ENCODE data around the gene ACSL5. TPM values are rescaled to one million over a fixed set of nuclear protein-coding genes. Genes with fewer than 3 reads are reported as not detected.

Gene ACSL5
- total and polyA plus RNA-seq, 10 of the 15 experiments (the other 5 are each of a cell fraction or from before 2014, with no cell fraction given) = 22.3 to 57.0 (median 46.4) TPM

- ChIA-PET SMC1A (ENCODE audit: uncharacterized antibody, unreplicated experiment) (interaction anchor here (0.8 to 1.3 kb wide), 3 partner anchors 23 to 35 kb away, joined by 3 read pairs; no protein-coding TSS in a partner anchor), POLR2A (no interaction called here), CTCF (interaction anchor here (1.0 to 1.4 kb wide), 3 partner anchors 8 to 25 kb away, joined by 3 to 4 read pairs (median 3); no protein-coding TSS in a partner anchor), RAD21 (ENCODE audit: unreplicated experiment) (no interaction called here)
- Histone ChIP-seq H2AFZ (ENCODE audit: control insufficient read depth, low read depth, low read length) (no peak overlapping the region), H3K4me1 (ENCODE audit: control insufficient read depth, insufficient read depth, low read length) (no peaks in the 10 kb centered on the region), H3K79me2 (ENCODE audit: control insufficient read depth, insufficient read depth, low read length) (no peaks in the 10 kb centered on the region), H3K27me3 (replicated peaks in 1 of 2; ENCODE audit: control insufficient read depth in 2 of 2, insufficient read depth in 2 of 2, low read length in 1 of 2) (no peaks in the 10 kb centered on the region), H3K4me2 (ENCODE audit: control insufficient read depth, insufficient read depth) (no peak overlapping the region), H4K20me1 (ENCODE audit: control insufficient read depth, insufficient read depth) (no peaks in the 10 kb centered on the region), H3K27ac (ENCODE audit: control insufficient read depth, insufficient read depth) (no peak overlapping the region), H3K4me3 (no peak overlapping the region), H3K9me3 (replicated peaks; ENCODE audit: control insufficient read depth, insufficient read depth, low read length) (no peaks in the 10 kb centered on the region; the same call in 2 of the 3 replicates), H3K36me3 (ENCODE audit: control insufficient read depth in 2 of 2, insufficient read depth in 2 of 2, low read length in 1 of 2) (peaks cover 6 to 22% of the 10 kb centered on the region in 2 experiments), H3K9ac (ENCODE audit: control insufficient read depth, insufficient read depth, low read length) (no peak overlapping the region)
- no peak for ATAC-seq
- no peak for FAIRE-seq
- in situ Hi-C loops (cut with MboI) = no loop called here
- no TSS peak for BruUV-seq (replicated peaks)
- intact Hi-C loops (cut with micrococcal nuclease; ENCODE audit: unreplicated experiment) = no loop called here
- WGBS (ENCODE audit: insufficient coverage, insufficient replicate concordance, low lambda C conversion rate, missing lambda C conversion rate) = 64% methylated on average over 2 of the region's 2 CpGs
- DNase-seq (ENCODE audit: low read depth, low spot score) = no peak
- TF ChIP-seq POLR2A (IDR thresholded peaks at IDR 0.05; ENCODE audit: low read depth, low read length) (no peak), POLR2AphosphoS2 (IDR thresholded peaks at IDR 0.05; ENCODE audit: low read depth, low read length) (no peak), RFX5 (IDR thresholded peaks at IDR 0.05; ENCODE audit: low read depth, low read length) (no peak), ETV6 (conservative IDR thresholded peaks at IDR 0.05 in 1 of 2, IDR thresholded peaks at IDR 0.05 in 1 of 2; ENCODE audit: borderline replicate concordance in 1 of 2, low read depth in 1 of 2) (no peak), ZBTB11 (CRISPR knock-in tag; IDR thresholded peaks at IDR 0.05) (no peak), PML (IDR thresholded peaks at IDR 0.05; ENCODE audit: low read length) (no peak), MEF2A (IDR thresholded peaks at IDR 0.05; ENCODE audit: insufficient read depth, low read depth, low read length) (no peak), NFXL1 (IDR thresholded peaks at IDR 0.05; ENCODE audit: borderline replicate concordance) (no peak), SREBF1 (IDR thresholded peaks at IDR 0.05; ENCODE audit: low read length) (no peak), RELA (IDR thresholded peaks at IDR 0.05; ENCODE audit: borderline replicate concordance, partially characterized antibody) (no peak), YBX1 (IDR thresholded peaks at IDR 0.05) (no peak), POU2F2 (IDR thresholded peaks at IDR 0.05; ENCODE audit: borderline replicate concordance, low read depth, low read length) (no peak), SPI1 (IDR thresholded peaks at IDR 0.05; ENCODE audit: borderline replicate concordance, insufficient read depth, low read depth, low read length) (no peak), SREBF2 (IDR thresholded peaks at IDR 0.05; ENCODE audit: low read length) (no peak), CBX3 (IDR thresholded peaks at IDR 0.05; ENCODE audit: borderline replicate concordance, low read depth) (no peak), FOS (IDR thresholded peaks at IDR 0.05; ENCODE audit: borderline replicate concordance, extremely low read depth, insufficient read length) (no peak)
- TF ChIP-seq, protein P1, sequence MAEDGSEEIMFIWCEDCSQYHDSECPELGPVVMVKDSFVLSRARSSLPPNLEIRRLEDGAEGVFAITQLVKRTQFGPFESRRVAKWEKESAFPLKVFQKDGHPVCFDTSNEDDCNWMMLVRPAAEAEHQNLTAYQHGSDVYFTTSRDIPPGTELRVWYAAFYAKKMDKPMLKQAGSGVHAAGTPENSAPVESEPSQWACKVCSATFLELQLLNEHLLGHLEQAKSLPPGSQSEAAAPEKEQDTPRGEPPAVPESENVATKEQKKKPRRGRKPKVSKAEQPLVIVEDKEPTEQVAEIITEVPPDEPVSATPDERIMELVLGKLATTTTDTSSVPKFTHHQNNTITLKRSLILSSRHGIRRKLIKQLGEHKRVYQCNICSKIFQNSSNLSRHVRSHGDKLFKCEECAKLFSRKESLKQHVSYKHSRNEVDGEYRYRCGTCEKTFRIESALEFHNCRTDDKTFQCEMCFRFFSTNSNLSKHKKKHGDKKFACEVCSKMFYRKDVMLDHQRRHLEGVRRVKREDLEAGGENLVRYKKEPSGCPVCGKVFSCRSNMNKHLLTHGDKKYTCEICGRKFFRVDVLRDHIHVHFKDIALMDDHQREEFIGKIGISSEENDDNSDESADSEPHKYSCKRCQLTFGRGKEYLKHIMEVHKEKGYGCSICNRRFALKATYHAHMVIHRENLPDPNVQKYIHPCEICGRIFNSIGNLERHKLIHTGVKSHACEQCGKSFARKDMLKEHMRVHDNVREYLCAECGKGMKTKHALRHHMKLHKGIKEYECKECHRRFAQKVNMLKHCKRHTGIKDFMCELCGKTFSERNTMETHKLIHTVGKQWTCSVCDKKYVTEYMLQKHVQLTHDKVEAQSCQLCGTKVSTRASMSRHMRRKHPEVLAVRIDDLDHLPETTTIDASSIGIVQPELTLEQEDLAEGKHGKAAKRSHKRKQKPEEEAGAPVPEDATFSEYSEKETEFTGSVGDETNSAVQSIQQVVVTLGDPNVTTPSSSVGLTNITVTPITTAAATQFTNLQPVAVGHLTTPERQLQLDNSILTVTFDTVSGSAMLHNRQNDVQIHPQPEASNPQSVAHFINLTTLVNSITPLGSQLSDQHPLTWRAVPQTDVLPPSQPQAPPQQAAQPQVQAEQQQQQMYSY (CRISPR knock-in tag; IDR thresholded peaks at IDR 0.05) = no peak
- TF ChIP-seq, protein P2, sequence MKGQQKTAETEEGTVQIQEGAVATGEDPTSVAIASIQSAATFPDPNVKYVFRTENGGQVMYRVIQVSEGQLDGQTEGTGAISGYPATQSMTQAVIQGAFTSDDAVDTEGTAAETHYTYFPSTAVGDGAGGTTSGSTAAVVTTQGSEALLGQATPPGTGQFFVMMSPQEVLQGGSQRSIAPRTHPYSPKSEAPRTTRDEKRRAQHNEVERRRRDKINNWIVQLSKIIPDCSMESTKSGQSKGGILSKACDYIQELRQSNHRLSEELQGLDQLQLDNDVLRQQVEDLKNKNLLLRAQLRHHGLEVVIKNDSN (IDR thresholded peaks at IDR 0.05; ENCODE audit: borderline replicate concordance, extremely low read length, insufficient read depth, low read depth, low read length) = no peak
Observed at GRCh38 chr10:112409299-112409698, 35.4 kb downstream of the ACSL5 start.

Data from GM12878 (cell line).